ENCODE measurements around the gene POLE. TPM values are rescaled to one million over a fixed set of nuclear protein-coding genes. Genes with fewer than 3 reads are reported as not detected.

POLE gene
- total and polyA plus RNA-seq, 7 experiments from 2014 or later: 3.6 to 138 (median 60.8) TPM

- Mint-ChIP-seq H3K27ac (peak overlapping the region in 1 of 9 donors; percentile 43), H3K36me3 (peaks cover 0 to 13% (median 4%) of the 10 kb centered on the region in 5 donors), H3K4me1 (no peaks in the 10 kb centered on the region), H3K27me3 (no peaks in the 10 kb centered on the region), H3K4me3 (no peak overlapping the region), H3K9me3 (peaks cover 0 to 2% (median 0%) of the 10 kb centered on the region in 11 donors)
- intact Hi-C loops (cut with micrococcal nuclease): no loop called here
- Histone ChIP-seq H3K9me3 (ENCODE audit: control insufficient read depth in 2 of 3, low read length in 3 of 3) (no peaks in the 10 kb centered on the region), H3K36me3 (ENCODE audit: control insufficient read depth in 2 of 3, insufficient read depth in 3 of 3, low read length in 3 of 3) (peaks cover 0 to 29% (median 0%) of the 10 kb centered on the region in 3 experiments), H3K27me3 (ENCODE audit: control insufficient read depth in 2 of 2, insufficient read depth in 2 of 2, low read length in 2 of 2) (no peaks in the 10 kb centered on the region), H3K4me1 (ENCODE audit: control insufficient read depth in 2 of 2, insufficient read depth in 2 of 2, low read length in 2 of 2) (no peaks in the 10 kb centered on the region), H3K4me3 (ENCODE audit: low read length) (no peak overlapping the region), H3K27ac (ENCODE audit: low read depth, low read length) (no peak overlapping the region)
- no peak for DNase-seq
- POLR2A ChIA-PET: no interaction called here
- ATAC-seq: no peak
- CTCF ChIA-PET: no interaction called here
Measured at GRCh38 chr12:132584429-132584828, 102.7 kb downstream of the POLE start.

- DNase-seq (no peak), ATAC-seq (no peak)
- no peak overlapping the region for H3K27ac ChIP-seq (ENCODE audit: low read depth, low read length)
- Mint-ChIP-seq H3K27ac (no peak overlapping the region), H3K9me3 (peaks cover 0 to 2% (median 0%) of the 10 kb centered on the region in 11 donors), H3K36me3 (peaks cover 0 to 17% (median 4%) of the 10 kb centered on the region in 5 donors), H3K4me1 (peaks cover 0 to 3% (median 0%) of the 10 kb centered on the region in 7 donors), H3K4me3 (no peak overlapping the region), H3K27me3 (no peaks in the 10 kb centered on the region)
- H3K4me1 ChIP-seq (ENCODE audit: control insufficient read depth in 2 of 2, insufficient read depth in 2 of 2, low read length in 2 of 2): no peaks in the 10 kb centered on the region
- H3K4me3 ChIP-seq (ENCODE audit: low read length): no peak overlapping the region
- peaks cover 0 to 36% (median 0%) of the 10 kb centered on the region in 3 experiments for H3K36me3 ChIP-seq (ENCODE audit: control insufficient read depth in 2 of 3, insufficient read depth in 3 of 3, low read length in 3 of 3)
- ChIA-PET CTCF (no interaction called here), POLR2A (no interaction called here)
- H3K9me3 ChIP-seq (ENCODE audit: control insufficient read depth in 2 of 3, low read length in 3 of 3): no peaks in the 10 kb centered on the region
- intact Hi-C loops (cut with micrococcal nuclease): no loop called here
- H3K27me3 ChIP-seq (ENCODE audit: control insufficient read depth in 2 of 2, insufficient read depth in 2 of 2, low read length in 2 of 2): no peaks in the 10 kb centered on the region
Measured at GRCh38 chr12:132583736-132584135, 103.4 kb downstream of the POLE start.

GRCh38 chr12:132583411-132583710 lies 103.8 kb downstream of the POLE start:
- Histone ChIP-seq H3K4me3 (ENCODE audit: low read length) (no peak overlapping the region), H3K36me3 (ENCODE audit: control insufficient read depth in 2 of 3, insufficient read depth in 3 of 3, low read length in 3 of 3) (peaks cover 0 to 40% (median 0%) of the 10 kb centered on the region in 3 experiments), H3K27ac (ENCODE audit: low read depth, low read length) (no peak overlapping the region), H3K27me3 (ENCODE audit: control insufficient read depth in 2 of 2, insufficient read depth in 2 of 2, low read length in 2 of 2) (no peaks in the 10 kb centered on the region), H3K9me3 (ENCODE audit: control insufficient read depth in 2 of 3, low read length in 3 of 3) (no peaks in the 10 kb centered on the region), H3K4me1 (ENCODE audit: control insufficient read depth in 2 of 2, insufficient read depth in 2 of 2, low read length in 2 of 2) (no peaks in the 10 kb centered on the region)
- ChIA-PET POLR2A (no interaction called here), CTCF (no interaction called here)
- intact Hi-C loops (cut with micrococcal nuclease): no loop called here
- no peak overlapping the region for H3K27ac Mint-ChIP-seq
- H3K4me1 Mint-ChIP-seq: peaks cover 0 to 3% (median 0%) of the 10 kb centered on the region in 7 donors
- no peak overlapping the region for H3K4me3 Mint-ChIP-seq
- no peaks in the 10 kb centered on the region for H3K27me3 Mint-ChIP-seq
- DNase-seq (no peak), ATAC-seq (no peak)
- no peaks in the 10 kb centered on the region for H3K9me3 Mint-ChIP-seq
- peaks cover 0 to 17% (median 4%) of the 10 kb centered on the region in 5 donors for H3K36me3 Mint-ChIP-seq

GRCh38 chr12:132582582-132583410 lies 104.3 kb downstream of the POLE start:
- ChIA-PET POLR2A (interaction anchor here (0.9 kb wide), 1 partner anchor 121 kb away, joined by 3 read pairs; no protein-coding TSS in a partner anchor), CTCF (no interaction called here)
- no peak overlapping the region for H3K27ac Mint-ChIP-seq
- intact Hi-C loops (cut with micrococcal nuclease): no loop called here
- ATAC-seq: no peak
- Histone ChIP-seq H3K27me3 (ENCODE audit: control insufficient read depth in 2 of 2, insufficient read depth in 2 of 2, low read length in 2 of 2) (no peaks in the 10 kb centered on the region), H3K36me3 (ENCODE audit: control insufficient read depth in 2 of 3, insufficient read depth in 3 of 3, low read length in 3 of 3) (peaks cover 0 to 45% (median 0%) of the 10 kb centered on the region in 3 experiments), H3K4me1 (ENCODE audit: control insufficient read depth in 2 of 2, insufficient read depth in 2 of 2, low read length in 2 of 2) (no peaks in the 10 kb centered on the region), H3K27ac (ENCODE audit: low read depth, low read length) (no peak overlapping the region), H3K4me3 (ENCODE audit: low read length) (no peak overlapping the region), H3K9me3 (ENCODE audit: control insufficient read depth in 2 of 3, low read length in 3 of 3) (no peaks in the 10 kb centered on the region)
- H3K36me3 Mint-ChIP-seq: peaks cover 2 to 20% (median 4%) of the 10 kb centered on the region in 5 donors
- DNase-seq: no peak
- H3K27me3 Mint-ChIP-seq: no peaks in the 10 kb centered on the region
- H3K4me3 Mint-ChIP-seq: no peak overlapping the region
- H3K9me3 Mint-ChIP-seq: no peaks in the 10 kb centered on the region
- H3K4me1 Mint-ChIP-seq: peaks cover 0 to 3% (median 0%) of the 10 kb centered on the region in 7 donors

- intact Hi-C loops (cut with micrococcal nuclease): no loop called here
Measured at GRCh38 chr12:132582058-132582420, 105.1 kb downstream of the POLE start.

GRCh38 chr12:132581348-132582057 lies 105.6 kb downstream of the POLE start:
- H3K4me3 Mint-ChIP-seq: no peak overlapping the region
- ChIA-PET CTCF (no interaction called here), POLR2A (interaction anchor here (0.9 kb wide), 1 partner anchor 119 kb away, joined by 3 read pairs; no protein-coding TSS in a partner anchor)
- intact Hi-C loops (cut with micrococcal nuclease): no loop called here
- H3K4me1 Mint-ChIP-seq: peaks cover 0 to 3% (median 0%) of the 10 kb centered on the region in 7 donors
- Histone ChIP-seq H3K36me3 (ENCODE audit: control insufficient read depth in 2 of 3, insufficient read depth in 3 of 3, low read length in 3 of 3) (peaks cover 0 to 57% (median 3%) of the 10 kb centered on the region in 3 experiments), H3K9me3 (ENCODE audit: control insufficient read depth in 2 of 3, low read length in 3 of 3) (no peaks in the 10 kb centered on the region), H3K27ac (ENCODE audit: low read depth, low read length) (no peak overlapping the region), H3K4me1 (ENCODE audit: control insufficient read depth in 2 of 2, insufficient read depth in 2 of 2, low read length in 2 of 2) (no peaks in the 10 kb centered on the region), H3K4me3 (ENCODE audit: low read length) (no peak overlapping the region), H3K27me3 (ENCODE audit: control insufficient read depth in 2 of 2, insufficient read depth in 2 of 2, low read length in 2 of 2) (no peaks in the 10 kb centered on the region)
- H3K9me3 Mint-ChIP-seq: no peaks in the 10 kb centered on the region
- ATAC-seq (no peak), DNase-seq (no peak)
- no peak overlapping the region for H3K27ac Mint-ChIP-seq
- H3K27me3 Mint-ChIP-seq: no peaks in the 10 kb centered on the region
- peaks cover 2 to 21% (median 4%) of the 10 kb centered on the region in 5 donors for H3K36me3 Mint-ChIP-seq

More at GRCh38 chr12:132582058-132582420, 105.1 kb downstream of the POLE start:
- CTCF ChIA-PET: no interaction called here
- no peaks in the 10 kb centered on the region for H3K9me3 ChIP-seq (ENCODE audit: control insufficient read depth in 2 of 3, low read length in 3 of 3)
- peaks cover 0 to 52% (median 0%) of the 10 kb centered on the region in 3 experiments for H3K36me3 ChIP-seq (ENCODE audit: control insufficient read depth in 2 of 3, insufficient read depth in 3 of 3, low read length in 3 of 3)
- no peak overlapping the region for H3K27ac ChIP-seq (ENCODE audit: low read depth, low read length)
- H3K4me1 ChIP-seq (ENCODE audit: control insufficient read depth in 2 of 2, insufficient read depth in 2 of 2, low read length in 2 of 2): no peaks in the 10 kb centered on the region
- no peak overlapping the region for H3K4me3 Mint-ChIP-seq
- H3K4me3 ChIP-seq (ENCODE audit: low read length): no peak overlapping the region
- no peaks in the 10 kb centered on the region for H3K27me3 ChIP-seq (ENCODE audit: control insufficient read depth in 2 of 2, insufficient read depth in 2 of 2, low read length in 2 of 2)
- H3K9me3 Mint-ChIP-seq: no peaks in the 10 kb centered on the region
- H3K36me3 Mint-ChIP-seq: peaks cover 2 to 21% (median 4%) of the 10 kb centered on the region in 5 donors
- DNase-seq: no peak
- POLR2A ChIA-PET: interaction anchor here (0.9 kb wide), 1 partner anchor 120 kb away, joined by 3 read pairs; no protein-coding TSS in a partner anchor
- peaks cover 0 to 3% (median 0%) of the 10 kb centered on the region in 7 donors for H3K4me1 Mint-ChIP-seq
- H3K27me3 Mint-ChIP-seq: no peaks in the 10 kb centered on the region
- ATAC-seq: no peak
- no peak overlapping the region for H3K27ac Mint-ChIP-seq

Measured in naive thymus-derived CD4-positive, alpha-beta T cell (primary cell).